ENCODE data around the gene EBLN2.

DNA sequence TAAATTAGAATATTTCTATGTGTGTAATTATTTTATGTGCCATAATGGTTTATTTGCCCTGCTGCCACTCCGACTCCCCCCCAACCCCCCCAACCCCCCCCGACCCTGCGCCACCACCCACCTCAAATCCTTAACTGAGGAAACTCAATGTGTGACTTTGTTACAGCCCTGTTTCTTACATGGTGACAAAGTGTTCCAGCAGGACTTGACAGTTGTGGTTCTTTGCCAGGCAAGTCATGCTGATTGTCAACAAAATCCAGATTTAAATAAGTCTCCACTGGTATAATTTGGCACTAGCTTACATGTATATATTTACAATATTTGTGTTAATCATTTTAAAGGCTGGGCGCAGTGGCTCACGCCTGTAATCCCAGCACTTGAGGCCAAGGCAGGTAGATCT lies 7.7 kb downstream of the EBLN2 start:
- TF ChIP-seq SIN3A (IDR thresholded peaks at IDR 0.05; ENCODE audit: borderline replicate concordance in 2 of 2, control insufficient read depth in 1 of 2, low read depth in 2 of 2, low read length in 2 of 2) (no peak), TCF7L2 (IDR thresholded peaks at IDR 0.05; ENCODE audit: low read depth, low read length) (no peak), POLR2AphosphoS5 (IDR thresholded peaks at IDR 0.05; ENCODE audit: control insufficient read depth, insufficient read depth, low read depth, low read length) (no peak), ZNF311 (CRISPR knock-in tag; IDR thresholded peaks at IDR 0.05) (no peak), EP300 (IDR thresholded peaks at IDR 0.05; ENCODE audit: low read length) (no peak), TAF1 (IDR thresholded peaks at IDR 0.05; ENCODE audit: control insufficient read depth, extremely low read depth, insufficient read depth, low read length, severe bottlenecking) (no peak), EZH2 (IDR thresholded peaks at IDR 0.05; ENCODE audit: borderline replicate concordance, low read depth, low read length) (no peak)
- TF ChIP-seq, protein P1, sequence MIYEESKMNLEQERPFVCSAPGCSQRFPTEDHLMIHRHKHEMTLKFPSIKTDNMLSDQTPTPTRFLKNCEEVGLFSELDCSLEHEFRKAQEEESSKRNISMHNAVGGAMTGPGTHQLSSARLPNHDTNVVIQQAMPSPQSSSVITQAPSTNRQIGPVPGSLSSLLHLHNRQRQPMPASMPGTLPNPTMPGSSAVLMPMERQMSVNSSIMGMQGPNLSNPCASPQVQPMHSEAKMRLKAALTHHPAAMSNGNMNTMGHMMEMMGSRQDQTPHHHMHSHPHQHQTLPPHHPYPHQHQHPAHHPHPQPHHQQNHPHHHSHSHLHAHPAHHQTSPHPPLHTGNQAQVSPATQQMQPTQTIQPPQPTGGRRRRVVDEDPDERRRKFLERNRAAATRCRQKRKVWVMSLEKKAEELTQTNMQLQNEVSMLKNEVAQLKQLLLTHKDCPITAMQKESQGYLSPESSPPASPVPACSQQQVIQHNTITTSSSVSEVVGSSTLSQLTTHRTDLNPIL (CRISPR knock-in tag; IDR thresholded peaks at IDR 0.05): no peak

Measured in K562 (cell line).